NCI-H460 (cell line): ENCODE data around the gene RAD51B. TPM values are rescaled to one million over a fixed set of nuclear protein-coding genes. Genes with fewer than 3 reads are reported as not detected.

Source experiments
- DNase-seq: peaks from one replicate; pipeline ENCODE4 v3.0.0-alpha.2; 2016; ENCODE audit warnings: low read depth; ENCODE audit errors: extremely low read depth
- total RNA-seq: library from RNA; depleted of rRNA; stranded (reverse); fragments of >200 nt; shearing (Covaris generic); gene quantifications from 2 replicates; pipeline ENCODE4 v1.2.3, GENCODE V29; 2014

Gene RAD51B
- total RNA-seq, 1 experiment from 2014 or later = 13.4 TPM

GRCh38 chr14:68308726-68309520, 489.3 kb downstream of the RAD51B start:
- DNase-seq = no peak

- no peak for DNase-seq
These were observed 490.0 kb downstream of the RAD51B start for GRCh38 chr14:68309616-68310015.

GRCh38 chr14:68312300-68312699, 492.7 kb downstream of the RAD51B start:
- DNase-seq = no peak

- DNase-seq = no peak
These were observed 493.5 kb downstream of the RAD51B start for GRCh38 chr14:68312884-68313610.

- no peak for DNase-seq
These were observed 495.1 kb downstream of the RAD51B start for GRCh38 chr14:68314642-68315041.

GRCh38 chr14:68315081-68315480, 495.5 kb downstream of the RAD51B start:
- DNase-seq = no peak

- no peak for DNase-seq
These were observed 496.7 kb downstream of the RAD51B start for GRCh38 chr14:68316078-68316868.

- no peak for DNase-seq
These were observed 497.7 kb downstream of the RAD51B start for GRCh38 chr14:68317239-68317638.

- no peak for DNase-seq
These were observed 499.2 kb downstream of the RAD51B start for GRCh38 chr14:68318828-68319227.

GRCh38 chr14:68320495-68320894, 500.9 kb downstream of the RAD51B start:
- DNase-seq = no peak

GRCh38 chr14:68322940-68323620, 503.5 kb downstream of the RAD51B start:
- no peak for DNase-seq

- no peak for DNase-seq
These were observed 505.8 kb downstream of the RAD51B start for GRCh38 chr14:68325267-68325807.

GRCh38 chr14:68327231-68327630, 507.7 kb downstream of the RAD51B start:
- no peak for DNase-seq

- no peak for DNase-seq
These were observed 508.9 kb downstream of the RAD51B start for GRCh38 chr14:68328509-68328908.

- no peak for DNase-seq
These were observed 511.8 kb downstream of the RAD51B start for GRCh38 chr14:68331426-68331825.

GRCh38 chr14:68331991-68332390, 512.4 kb downstream of the RAD51B start:
- no peak for DNase-seq

- no peak for DNase-seq
These were observed 513.7 kb downstream of the RAD51B start for GRCh38 chr14:68333262-68333661.

GRCh38 chr14:68335312-68335711, 515.7 kb downstream of the RAD51B start:
- DNase-seq = no peak

GRCh38 chr14:68336165-68336564, 516.6 kb downstream of the RAD51B start:
- DNase-seq = no peak

GRCh38 chr14:68337279-68337678, 517.7 kb downstream of the RAD51B start:
- DNase-seq = no peak
